ENCODE measurements around the gene TRAPPC5.

DNA sequence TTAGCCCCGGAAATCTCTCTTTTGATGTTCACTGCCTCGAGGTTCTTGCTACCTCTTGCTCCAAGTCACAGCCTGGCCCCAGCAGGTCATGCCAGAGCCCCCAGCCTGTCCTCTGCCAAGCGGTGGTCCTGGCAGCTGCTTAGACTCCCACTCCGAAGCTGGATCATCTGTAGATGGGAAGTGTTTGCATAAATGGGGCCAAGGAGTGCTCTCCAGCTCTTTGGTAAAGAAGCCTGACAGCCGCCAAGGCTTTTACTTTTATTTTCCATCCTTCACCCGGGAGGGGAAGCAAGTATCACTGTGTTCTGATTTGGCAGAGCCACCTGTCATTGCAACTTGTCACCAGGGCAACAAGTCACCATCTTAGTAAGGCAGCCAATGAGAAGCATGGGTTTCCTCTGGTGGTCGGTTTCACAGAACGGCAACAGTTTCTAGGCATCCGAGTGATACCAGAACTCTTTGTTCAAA, 22.4 kb upstream of the TRAPPC5 start:
- TF ChIP-seq, protein P1, sequence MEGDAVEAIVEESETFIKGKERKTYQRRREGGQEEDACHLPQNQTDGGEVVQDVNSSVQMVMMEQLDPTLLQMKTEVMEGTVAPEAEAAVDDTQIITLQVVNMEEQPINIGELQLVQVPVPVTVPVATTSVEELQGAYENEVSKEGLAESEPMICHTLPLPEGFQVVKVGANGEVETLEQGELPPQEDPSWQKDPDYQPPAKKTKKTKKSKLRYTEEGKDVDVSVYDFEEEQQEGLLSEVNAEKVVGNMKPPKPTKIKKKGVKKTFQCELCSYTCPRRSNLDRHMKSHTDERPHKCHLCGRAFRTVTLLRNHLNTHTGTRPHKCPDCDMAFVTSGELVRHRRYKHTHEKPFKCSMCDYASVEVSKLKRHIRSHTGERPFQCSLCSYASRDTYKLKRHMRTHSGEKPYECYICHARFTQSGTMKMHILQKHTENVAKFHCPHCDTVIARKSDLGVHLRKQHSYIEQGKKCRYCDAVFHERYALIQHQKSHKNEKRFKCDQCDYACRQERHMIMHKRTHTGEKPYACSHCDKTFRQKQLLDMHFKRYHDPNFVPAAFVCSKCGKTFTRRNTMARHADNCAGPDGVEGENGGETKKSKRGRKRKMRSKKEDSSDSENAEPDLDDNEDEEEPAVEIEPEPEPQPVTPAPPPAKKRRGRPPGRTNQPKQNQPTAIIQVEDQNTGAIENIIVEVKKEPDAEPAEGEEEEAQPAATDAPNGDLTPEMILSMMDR (conservative IDR thresholded peaks at IDR 0.05; ENCODE audit: low read depth, low read length), result no peak
- TF ChIP-seq EZH2 (IDR thresholded peaks at IDR 0.05; ENCODE audit: borderline replicate concordance, low read depth, low read length, poor library complexity, severe bottlenecking), result no peak

All from A673 (cell line).